Measurements from ENCODE around the gene GABRD. TPM values are rescaled to one million over a fixed set of nuclear protein-coding genes. Genes with fewer than 3 reads are reported as not detected.

GABRD gene
- total RNA-seq, 4 donors from 2014 or later: 0.83 TPM; not detected in 3

DNA sequence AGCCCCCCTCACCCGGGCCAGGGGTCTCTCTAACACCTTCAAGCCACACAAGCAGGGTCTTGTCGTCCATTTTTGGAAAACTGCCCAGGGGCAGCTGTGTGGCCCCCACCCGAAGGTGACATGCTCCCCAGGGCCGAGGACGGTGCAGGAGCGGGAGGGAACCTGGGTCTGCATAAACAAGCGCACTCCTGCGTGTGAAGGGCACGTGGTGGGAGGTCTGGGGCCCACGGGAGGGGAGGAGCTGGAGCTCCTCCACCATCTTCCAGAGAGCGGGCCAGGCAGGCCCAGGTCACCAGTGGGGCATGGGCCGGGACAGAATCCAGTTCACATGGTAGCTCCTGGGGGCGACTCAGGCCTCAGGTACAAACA is 32.0 kb upstream of the GABRD start:
- no peaks in the 10 kb centered on the region for H3K4me1 ChIP-seq
- DNase-seq: no peak
- intact Hi-C loops (cut with DNase I; ENCODE audit: low total_unique reads): no loop called here
- H3K36me3 ChIP-seq: no peaks in the 10 kb centered on the region
- no peak overlapping the region for H3K27ac ChIP-seq
- H3K4me3 ChIP-seq: no peak overlapping the region
- H3K9me3 ChIP-seq: no peaks in the 10 kb centered on the region
- TF ChIP-seq, protein P1, sequence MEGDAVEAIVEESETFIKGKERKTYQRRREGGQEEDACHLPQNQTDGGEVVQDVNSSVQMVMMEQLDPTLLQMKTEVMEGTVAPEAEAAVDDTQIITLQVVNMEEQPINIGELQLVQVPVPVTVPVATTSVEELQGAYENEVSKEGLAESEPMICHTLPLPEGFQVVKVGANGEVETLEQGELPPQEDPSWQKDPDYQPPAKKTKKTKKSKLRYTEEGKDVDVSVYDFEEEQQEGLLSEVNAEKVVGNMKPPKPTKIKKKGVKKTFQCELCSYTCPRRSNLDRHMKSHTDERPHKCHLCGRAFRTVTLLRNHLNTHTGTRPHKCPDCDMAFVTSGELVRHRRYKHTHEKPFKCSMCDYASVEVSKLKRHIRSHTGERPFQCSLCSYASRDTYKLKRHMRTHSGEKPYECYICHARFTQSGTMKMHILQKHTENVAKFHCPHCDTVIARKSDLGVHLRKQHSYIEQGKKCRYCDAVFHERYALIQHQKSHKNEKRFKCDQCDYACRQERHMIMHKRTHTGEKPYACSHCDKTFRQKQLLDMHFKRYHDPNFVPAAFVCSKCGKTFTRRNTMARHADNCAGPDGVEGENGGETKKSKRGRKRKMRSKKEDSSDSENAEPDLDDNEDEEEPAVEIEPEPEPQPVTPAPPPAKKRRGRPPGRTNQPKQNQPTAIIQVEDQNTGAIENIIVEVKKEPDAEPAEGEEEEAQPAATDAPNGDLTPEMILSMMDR (IDR thresholded peaks at IDR 0.05): no peak
- no peak for TF ChIP-seq POLR2A (IDR thresholded peaks at IDR 0.05)
- no peaks in the 10 kb centered on the region for H3K27me3 ChIP-seq

DNA sequence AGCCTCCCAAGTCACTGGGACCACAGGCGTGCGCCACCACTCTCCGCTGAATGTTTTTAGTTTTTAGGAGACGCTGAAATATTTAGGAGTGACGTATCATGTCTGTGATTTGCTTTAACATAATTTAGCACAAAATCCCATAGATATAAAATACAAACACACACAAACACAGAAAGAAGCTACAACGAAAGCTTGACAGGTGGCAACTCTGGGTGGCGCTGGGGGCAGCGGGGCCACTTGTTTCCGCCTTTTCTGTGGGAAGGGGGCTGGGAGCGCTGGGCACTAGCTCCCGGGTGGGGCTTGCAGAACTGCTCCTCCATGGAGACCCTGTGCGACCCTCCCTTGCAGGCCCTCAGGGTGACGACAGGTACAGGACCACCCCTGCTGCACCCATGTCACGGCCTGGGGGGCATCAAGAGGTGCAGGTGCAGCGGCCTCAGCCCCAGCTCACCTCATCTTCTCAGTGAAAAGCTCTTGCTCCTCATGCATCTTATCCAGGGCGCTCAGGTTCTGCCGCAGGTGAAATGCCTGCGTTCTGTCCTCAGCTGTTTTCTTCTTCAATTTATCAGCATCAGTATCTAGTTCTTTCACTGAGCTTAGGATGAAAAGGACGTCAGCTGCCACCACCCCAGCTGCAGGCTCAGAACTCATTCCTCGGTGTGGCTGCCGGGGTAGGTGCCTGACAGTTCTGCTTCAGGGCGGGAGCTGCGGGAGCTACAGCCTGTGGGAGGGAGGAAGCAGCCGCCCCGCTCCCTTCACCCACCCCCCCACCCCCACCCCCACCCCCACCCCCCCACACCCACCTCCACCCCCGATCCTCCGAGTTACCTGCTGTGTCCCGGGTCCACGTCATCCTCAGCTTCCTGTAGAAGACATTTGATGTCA is 30.8 kb upstream of the GABRD start:
- intact Hi-C loops (cut with DNase I; ENCODE audit: low total_unique reads): no loop called here
- Histone ChIP-seq H3K4me3 (no peak overlapping the region), H3K4me1 (no peaks in the 10 kb centered on the region), H3K27ac (peak overlapping the region in 1 of 2 donors; percentile 74), H3K27me3 (no peaks in the 10 kb centered on the region), H3K9me3 (no peaks in the 10 kb centered on the region), H3K36me3 (no peaks in the 10 kb centered on the region)
- DNase-seq: no peak
- TF ChIP-seq, protein P1 (IDR thresholded peaks at IDR 0.05): no peak
- no peak for TF ChIP-seq POLR2A (IDR thresholded peaks at IDR 0.05)

DNA sequence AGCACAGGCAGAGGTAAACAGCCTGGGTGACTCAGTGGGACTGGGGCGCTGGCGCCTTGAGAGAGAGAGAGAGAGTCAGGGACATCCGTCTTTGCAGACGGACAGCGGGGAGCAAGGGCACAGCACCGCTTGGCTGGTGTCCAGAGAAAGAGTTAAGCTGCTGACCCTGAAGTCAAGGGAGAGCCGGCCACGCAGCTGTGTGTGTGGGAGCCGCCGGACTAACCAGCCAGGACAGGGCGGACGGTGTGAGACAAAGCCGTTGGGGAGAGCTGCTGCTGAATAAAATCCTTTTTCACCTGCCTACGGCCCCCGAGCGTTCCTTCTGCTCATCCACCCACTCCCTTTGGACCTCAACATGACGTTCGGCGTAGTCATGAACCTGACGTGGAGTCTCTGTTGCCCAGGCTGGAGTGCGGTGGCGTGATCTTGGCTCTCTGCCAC is 30.0 kb upstream of the GABRD start:
- Histone ChIP-seq H3K4me1 (no peaks in the 10 kb centered on the region), H3K27ac (peak overlapping the region; percentile 63 to 74), H3K36me3 (no peaks in the 10 kb centered on the region), H3K27me3 (no peaks in the 10 kb centered on the region), H3K4me3 (no peak overlapping the region), H3K9me3 (no peaks in the 10 kb centered on the region)
- no peak for TF ChIP-seq POLR2A (IDR thresholded peaks at IDR 0.05)
- TF ChIP-seq, protein P1 (IDR thresholded peaks at IDR 0.05): no peak
- intact Hi-C loops (cut with DNase I; ENCODE audit: low total_unique reads): no loop called here
- peak; percentile 40 to 59 for DNase-seq

- TF ChIP-seq, protein P1 (IDR thresholded peaks at IDR 0.05): no peak
- TF ChIP-seq POLR2A (IDR thresholded peaks at IDR 0.05): no peak
- no peaks in the 10 kb centered on the region for H3K4me1 ChIP-seq
- H3K27ac ChIP-seq: peak overlapping the region; percentile 63 to 74
- DNase-seq: no peak
- no peaks in the 10 kb centered on the region for H3K9me3 ChIP-seq
- no peak overlapping the region for H3K4me3 ChIP-seq
- intact Hi-C loops (cut with DNase I; ENCODE audit: low total_unique reads): no loop called here
- H3K27me3 ChIP-seq: no peaks in the 10 kb centered on the region
- H3K36me3 ChIP-seq: no peaks in the 10 kb centered on the region
Observed at GRCh38 chr1:1989789-1990188, 29.4 kb upstream of the GABRD start.

GRCh38 chr1:1990222-1990621 is 28.9 kb upstream of the GABRD start:
- Histone ChIP-seq H3K27ac (peak overlapping the region; percentile 63 to 74), H3K27me3 (no peaks in the 10 kb centered on the region), H3K36me3 (no peaks in the 10 kb centered on the region), H3K9me3 (no peaks in the 10 kb centered on the region), H3K4me1 (no peaks in the 10 kb centered on the region), H3K4me3 (no peak overlapping the region)
- TF ChIP-seq, protein P1 (IDR thresholded peaks at IDR 0.05): no peak
- TF ChIP-seq POLR2A (IDR thresholded peaks at IDR 0.05): no peak
- DNase-seq: peak; percentile 23 to 52
- intact Hi-C loops (cut with DNase I; ENCODE audit: low total_unique reads): no loop called here
